Measurements from ENCODE around the gene GPR17.

DNA sequence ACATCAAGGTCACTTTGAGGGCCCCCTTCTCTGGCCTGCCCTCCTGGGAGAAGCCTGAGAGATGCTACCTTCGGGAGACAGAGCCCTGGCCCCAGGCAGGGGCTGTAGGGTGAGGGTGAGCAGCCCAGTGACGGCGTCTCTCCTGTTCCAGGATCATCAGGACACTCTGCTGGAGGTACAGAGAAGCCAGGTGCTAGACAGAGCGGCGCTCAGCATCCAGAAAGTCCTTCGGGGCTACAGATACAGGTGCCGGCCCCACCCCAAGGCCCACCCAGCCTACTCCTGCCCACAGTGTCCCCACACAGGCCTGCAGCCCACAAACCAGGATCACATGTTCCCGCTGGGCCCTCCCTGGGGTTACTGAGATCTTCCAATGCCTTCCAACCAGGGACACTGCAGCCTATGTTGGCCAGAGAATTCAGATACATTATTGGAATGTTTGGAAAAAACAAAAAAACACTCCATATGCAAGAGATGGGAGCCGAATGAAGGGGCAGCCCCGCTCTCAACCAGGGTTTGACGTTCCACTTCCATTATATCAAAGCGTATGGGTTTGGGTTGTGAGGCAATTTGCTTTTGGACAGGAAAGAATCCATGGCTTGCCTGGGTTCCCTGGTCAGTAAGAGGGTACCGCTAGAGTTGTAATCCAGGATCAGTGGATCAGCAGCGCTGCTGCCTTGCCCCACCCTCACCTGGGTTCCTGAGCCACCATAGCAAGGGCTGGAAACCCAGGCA is 49.5 kb upstream of the GPR17 start:
- TF ChIP-seq, protein P1, sequence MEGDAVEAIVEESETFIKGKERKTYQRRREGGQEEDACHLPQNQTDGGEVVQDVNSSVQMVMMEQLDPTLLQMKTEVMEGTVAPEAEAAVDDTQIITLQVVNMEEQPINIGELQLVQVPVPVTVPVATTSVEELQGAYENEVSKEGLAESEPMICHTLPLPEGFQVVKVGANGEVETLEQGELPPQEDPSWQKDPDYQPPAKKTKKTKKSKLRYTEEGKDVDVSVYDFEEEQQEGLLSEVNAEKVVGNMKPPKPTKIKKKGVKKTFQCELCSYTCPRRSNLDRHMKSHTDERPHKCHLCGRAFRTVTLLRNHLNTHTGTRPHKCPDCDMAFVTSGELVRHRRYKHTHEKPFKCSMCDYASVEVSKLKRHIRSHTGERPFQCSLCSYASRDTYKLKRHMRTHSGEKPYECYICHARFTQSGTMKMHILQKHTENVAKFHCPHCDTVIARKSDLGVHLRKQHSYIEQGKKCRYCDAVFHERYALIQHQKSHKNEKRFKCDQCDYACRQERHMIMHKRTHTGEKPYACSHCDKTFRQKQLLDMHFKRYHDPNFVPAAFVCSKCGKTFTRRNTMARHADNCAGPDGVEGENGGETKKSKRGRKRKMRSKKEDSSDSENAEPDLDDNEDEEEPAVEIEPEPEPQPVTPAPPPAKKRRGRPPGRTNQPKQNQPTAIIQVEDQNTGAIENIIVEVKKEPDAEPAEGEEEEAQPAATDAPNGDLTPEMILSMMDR (IDR thresholded peaks at IDR 0.05; ENCODE audit: low read depth, low read length, poor library complexity, severe bottlenecking) = no peak
- no peak for TF ChIP-seq EZH2phosphoT487 (IDR thresholded peaks at IDR 0.05; ENCODE audit: borderline replicate concordance, low read length)

All from DOHH2 (cell line).